Testis (tissue), 3 donors: Measurements from ENCODE around the gene MARCKS. TPM values are rescaled to one million over a fixed set of nuclear protein-coding genes. Genes with fewer than 3 reads are reported as not detected.

ENCODE experiments used
- DNase-seq: peaks from one replicate; pipeline ENCODE4 v3.0.0-alpha.2; 2019
- H3K27ac ChIP-seq, 2 donors: fragments of 200-600 bp; sonication (generic); one replicate each; pipeline ENCODE4 v1.5.1; 2019
- H3K27me3 ChIP-seq: fragments of 200-600 bp; sonication (generic); one replicate; pipeline ENCODE4 v1.5.1; 2019
- H3K36me3 ChIP-seq: fragments of 200-600 bp; sonication (generic); one replicate; pipeline ENCODE4 v1.5.1; 2017; ENCODE audit warnings: low read depth; ENCODE audit errors: missing control alignments
- H3K4me1 ChIP-seq: fragments of 200-600 bp; sonication (generic); one replicate; pipeline ENCODE4 v1.5.1; 2019
- H3K4me3 ChIP-seq, 2 donors: fragments of 200-600 bp; sonication (generic); one replicate each; pipeline ENCODE4 v1.5.1; 2017 to 2019
- H3K9me3 ChIP-seq: fragments of 200-600 bp; sonication (generic); one replicate; pipeline ENCODE4 v1.5.1; 2017
- CTCF ChIP-seq, 3 experiments: fragments of 450-650 bp in 2 of 3; fragments of 200-600 bp in 1 of 3; sonication (generic) in 1 of 3; IDR thresholded peaks; one replicate each; pipeline ENCODE4 v1.5.1; 2016 to 2019; ENCODE audit warnings: antibody characterized with exemption in 3 of 3, mild to moderate bottlenecking in 2 of 3, moderate library complexity in 1 of 3
- POLR2A ChIP-seq: fragments of 450-650 bp; IDR thresholded peaks from one replicate; pipeline ENCODE4 v1.6.1; 2017; ENCODE audit warnings: antibody characterized with exemption, mild to moderate bottlenecking, moderate library complexity
- whole genome bisulfite sequencing, 2 donors: methylation state at CpG; one replicate each; pipeline ENCODE4 v1.1.5; 2018; 5-methylcytosine and 5-hydroxymethylcytosine counted together
- intact Hi-C: fragments of 100-400 bp; cut with DNase I; formaldehyde crosslinking; loops from one replicate; pipeline ENCODE4 v1.15.1; 2023; ENCODE audit warnings: low total_unique reads
- polyA plus RNA-seq: library from polyadenylated mRNA; stranded (reverse); fragments of 350-450 nt; fragmentation: Illumina TruSeq; extraction: RNeasy Lipid Tissue Mini Kit (QIAGEN cat#74804); gene quantifications from one replicate; pipeline ENCODE4 v1.2.3, GENCODE V29; 2014; ENCODE audit warnings: low read depth, low replicate concordance; ENCODE audit not compliant: insufficient read depth
- total RNA-seq, 2 donors: library from RNA; depleted of rRNA; stranded (reverse); fragments of >200 nt; gene quantifications; one replicate each; pipeline ENCODE4 v1.2.3, GENCODE V29; 2016

Gene MARCKS
- total and polyA plus RNA-seq, 3 donors from 2014 or later: 21.5 to 32.7 (median 26.6) TPM

- H3K4me1 ChIP-seq: peaks cover 10% of the 10 kb centered on the region
- no peak overlapping the region for H3K27ac ChIP-seq
- intact Hi-C loops: no loop called here
Measured at GRCh38 chr6:113824866-113825265, 32.3 kb upstream of the MARCKS start.

DNA sequence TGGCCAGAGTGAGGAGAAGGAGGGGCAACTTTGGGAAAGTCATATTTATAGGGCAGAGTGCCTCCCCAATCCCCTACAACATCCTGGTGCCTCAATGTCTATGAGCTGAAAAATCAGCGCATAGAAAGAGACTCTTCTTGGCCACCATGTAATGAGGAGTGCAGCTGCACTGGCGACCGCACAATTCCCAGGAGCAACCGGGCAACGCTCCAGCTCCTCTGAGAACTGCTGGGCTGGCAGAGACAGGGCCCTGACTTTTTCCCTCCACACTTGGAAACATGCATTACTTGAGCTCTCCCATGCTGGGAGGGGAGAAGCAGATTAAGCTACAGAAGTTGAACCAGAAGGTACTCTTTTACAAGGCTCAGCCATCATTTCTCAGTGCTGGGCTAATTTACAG is 31.4 kb upstream of the MARCKS start:
- Histone ChIP-seq H3K36me3 (no peaks in the 10 kb centered on the region), H3K4me3 (no peak overlapping the region), H3K27ac (no peak overlapping the region), H3K4me1 (peaks cover 10% of the 10 kb centered on the region), H3K9me3 (no peaks in the 10 kb centered on the region), H3K27me3 (no peaks in the 10 kb centered on the region)
- TF ChIP-seq CTCF (IDR thresholded peaks at IDR 0.05) (no peak), POLR2A (no peak)
- intact Hi-C loops: no loop called here
- peak; percentile 89 for DNase-seq
- WGBS, 2 donors: 17 to 31% methylated on average over 5 of the region's 5 CpGs

More at GRCh38 chr6:113824866-113825265, 32.3 kb upstream of the MARCKS start:
- H3K4me3 ChIP-seq: no peak overlapping the region
- TF ChIP-seq POLR2A (no peak), CTCF (IDR thresholded peaks at IDR 0.05) (no peak)
- no peak for DNase-seq
- H3K9me3 ChIP-seq: no peaks in the 10 kb centered on the region
- H3K27me3 ChIP-seq: no peaks in the 10 kb centered on the region
- WGBS, 2 donors: 84 to 91% methylated on average over 3 of the region's 3 CpGs
- H3K36me3 ChIP-seq: no peaks in the 10 kb centered on the region

DNA sequence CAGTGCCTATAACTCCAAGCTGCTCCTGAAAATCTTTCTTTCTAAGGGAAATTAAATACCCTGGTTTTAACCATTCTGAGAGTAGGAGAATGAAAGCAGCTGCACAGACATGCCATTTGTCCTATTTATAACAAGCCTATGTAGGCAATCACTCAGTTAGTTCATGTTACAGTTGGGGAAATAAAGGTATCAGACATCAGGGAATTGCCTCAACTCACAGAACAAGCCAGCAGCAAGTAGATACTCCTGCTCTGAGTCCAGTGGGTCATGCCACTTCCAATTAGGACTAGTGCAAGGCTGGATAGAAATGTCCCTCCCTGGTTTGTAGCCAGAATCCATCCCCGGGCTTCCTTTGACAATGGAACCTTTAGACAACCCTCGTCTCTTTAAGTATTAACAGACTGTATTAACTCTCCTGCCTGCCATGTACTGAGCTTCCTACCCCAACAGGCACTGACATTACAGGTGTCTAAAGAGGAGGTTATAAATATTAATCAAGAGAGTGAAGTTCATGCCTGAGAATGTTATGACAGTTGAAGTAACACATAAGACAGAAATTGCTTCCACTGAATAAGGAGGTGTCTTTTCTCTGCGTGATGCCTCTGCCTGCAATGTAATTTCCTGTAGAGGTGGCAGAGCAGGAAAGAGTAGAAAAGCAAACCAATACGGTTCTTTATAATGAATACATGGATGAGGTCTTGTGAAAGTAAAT is 28.0 kb upstream of the MARCKS start:
- 65 to 66% methylated on average over 4 of the region's 4 CpGs for WGBS, 2 donors
- no peaks in the 10 kb centered on the region for H3K9me3 ChIP-seq
- TF ChIP-seq CTCF (IDR thresholded peaks at IDR 0.05) (no peak), POLR2A (no peak)
- H3K4me1 ChIP-seq: peaks cover 10% of the 10 kb centered on the region
- no peak overlapping the region for H3K27ac ChIP-seq
- no peak for DNase-seq
- H3K27me3 ChIP-seq: no peaks in the 10 kb centered on the region
- H3K4me3 ChIP-seq: no peak overlapping the region
- intact Hi-C loops: no loop called here
- H3K36me3 ChIP-seq: no peaks in the 10 kb centered on the region

DNA sequence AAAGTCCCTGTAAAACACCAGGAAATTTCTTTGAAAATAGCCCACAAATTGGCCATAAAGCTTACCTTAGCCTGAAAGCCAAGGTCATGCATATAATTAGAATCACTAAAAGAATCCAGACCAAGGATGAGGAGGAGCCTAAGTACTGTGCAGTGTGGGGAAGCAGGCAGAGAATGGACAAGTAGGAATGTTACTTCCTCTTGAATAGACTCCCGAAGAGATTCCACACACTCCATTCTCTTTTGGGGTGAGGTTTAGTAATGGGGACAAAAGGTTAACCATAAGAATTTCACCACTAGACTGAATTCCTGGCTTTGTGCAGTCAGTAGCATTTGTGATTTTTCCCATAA is 27.5 kb upstream of the MARCKS start:
- H3K27ac ChIP-seq: no peak overlapping the region
- no peak for DNase-seq
- no peaks in the 10 kb centered on the region for H3K36me3 ChIP-seq
- intact Hi-C loops: no loop called here
- no peaks in the 10 kb centered on the region for H3K27me3 ChIP-seq
- no peak for TF ChIP-seq CTCF (IDR thresholded peaks at IDR 0.05)
- TF ChIP-seq POLR2A: no peak
- no peak overlapping the region for H3K4me3 ChIP-seq
- no peaks in the 10 kb centered on the region for H3K9me3 ChIP-seq
- 27 to 50% methylated on average over 1 of the region's 1 CpG for WGBS, 2 donors
- peaks cover 7% of the 10 kb centered on the region for H3K4me1 ChIP-seq

GRCh38 chr6:113830140-113830539 is 27.0 kb upstream of the MARCKS start:
- 61 to 73% methylated on average over 2 of the region's 2 CpGs for WGBS, 2 donors
- intact Hi-C loops: no loop called here
- Histone ChIP-seq H3K4me1 (peaks cover 7% of the 10 kb centered on the region), H3K4me3 (no peak overlapping the region), H3K36me3 (no peaks in the 10 kb centered on the region), H3K27me3 (no peaks in the 10 kb centered on the region), H3K27ac (no peak overlapping the region), H3K9me3 (no peaks in the 10 kb centered on the region)
- no peak for TF ChIP-seq POLR2A
- TF ChIP-seq CTCF (IDR thresholded peaks at IDR 0.05): no peak
- no peak for DNase-seq
